MM.1S (cell line): ENCODE results near the gene ENPP1.
"Not testable (repeated sequence)": the region's sequence is repeated elsewhere in the genome, so short reads cannot be mapped to it uniquely, and the experiment has no call there.

ENCODE experiments used
- DNase-seq: peaks from one replicate; pipeline ENCODE4 v3.0.0-alpha.2; 2015
- H2AFZ ChIP-seq: fragments of 300-600 bp; sonication (generic); 2 replicates; pipeline ENCODE4 v1.6.0; 2016; ENCODE audit warnings: antibody characterized with exemption, low read length
- H3F3A ChIP-seq: fragments of 300-600 bp; sonication (generic); 2 replicates; pipeline ENCODE4 v1.6.1; 2016; ENCODE audit warnings: mild to moderate bottlenecking, antibody characterized with exemption, low read length, moderate library complexity, mixed read lengths; ENCODE audit not compliant: insufficient read depth
- H3K27ac ChIP-seq: fragments of 300-600 bp; sonication (generic); 2 replicates; pipeline ENCODE4 v1.5.1; 2016; ENCODE audit warnings: mild to moderate bottlenecking, low read length
- H3K27me3 ChIP-seq: fragments of 300-600 bp; sonication (generic); replicated peaks from 2 replicates; pipeline ENCODE4 v1.6.0; 2016; ENCODE audit warnings: low read length; ENCODE audit not compliant: insufficient read depth
- H3K36me3 ChIP-seq: fragments of 300-600 bp; sonication (generic); replicated peaks from 2 replicates; pipeline ENCODE4 v1.6.1; 2016; ENCODE audit warnings: mild to moderate bottlenecking, low read length, mixed read lengths; ENCODE audit not compliant: insufficient read depth
- H3K4me1 ChIP-seq: fragments of 300-600 bp; sonication (generic); 2 replicates; pipeline ENCODE4 v1.6.1; 2016; ENCODE audit warnings: low read length, mixed read lengths
- H3K4me2 ChIP-seq: fragments of 300-600 bp; sonication (generic); 2 replicates; pipeline ENCODE4 v1.6.0; 2016; ENCODE audit warnings: low read depth, low read length
- H3K4me3 ChIP-seq: fragments of 300-600 bp; sonication (generic); 2 replicates; pipeline ENCODE4 v1.5.1; 2016; ENCODE audit warnings: low read length, mixed read lengths
- H3K79me2 ChIP-seq: fragments of 300-600 bp; sonication (generic); 2 replicates; pipeline ENCODE4 v1.6.1; 2016; ENCODE audit warnings: mixed run types, low read length, mixed read lengths
- H3K9ac ChIP-seq: fragments of 300-600 bp; sonication (generic); 2 replicates; pipeline ENCODE4 v1.6.1; 2016; ENCODE audit warnings: low read length, mixed read lengths
- H3K9me2 ChIP-seq: fragments of 300-600 bp; sonication (generic); replicated peaks from 2 replicates; pipeline ENCODE4 v1.6.1; 2016; ENCODE audit warnings: mild to moderate bottlenecking, low read length, mixed read lengths; ENCODE audit not compliant: insufficient read depth
- H3K9me3 ChIP-seq: fragments of 300-600 bp; sonication (generic); replicated peaks from 2 replicates; pipeline ENCODE4 v1.6.1; 2016; ENCODE audit warnings: mild to moderate bottlenecking, low read length, mixed read lengths; ENCODE audit not compliant: insufficient read depth
- H4K20me1 ChIP-seq: fragments of 300-600 bp; sonication (generic); 2 replicates; pipeline ENCODE4 v1.6.1; 2016; ENCODE audit warnings: mild to moderate bottlenecking, low read length, moderate library complexity, mixed read lengths; ENCODE audit not compliant: insufficient read depth
- EZH2 ChIP-seq: fragments of 300-600 bp; sonication (generic); optimal IDR thresholded peaks from 2 replicates; pipeline ENCODE3; 2017; ENCODE audit warnings: low read depth, mild to moderate bottlenecking, antibody characterized with exemption, low read length, mixed read lengths
- EZH2phosphoT487 ChIP-seq: fragments of 300-600 bp; sonication (generic); IDR thresholded peaks from 2 replicates; pipeline ENCODE4 v1.6.1; 2018; ENCODE audit warnings: antibody characterized with exemption, low read length
- TF ChIP-seq, protein P1 (sequence below): fragments of 300-600 bp; sonication (generic); IDR thresholded peaks from 2 replicates; pipeline ENCODE4 v1.5.1; 2016; ENCODE audit warnings: antibody characterized with exemption, low read length, mixed read lengths

The ENPP1 gene

DNA sequence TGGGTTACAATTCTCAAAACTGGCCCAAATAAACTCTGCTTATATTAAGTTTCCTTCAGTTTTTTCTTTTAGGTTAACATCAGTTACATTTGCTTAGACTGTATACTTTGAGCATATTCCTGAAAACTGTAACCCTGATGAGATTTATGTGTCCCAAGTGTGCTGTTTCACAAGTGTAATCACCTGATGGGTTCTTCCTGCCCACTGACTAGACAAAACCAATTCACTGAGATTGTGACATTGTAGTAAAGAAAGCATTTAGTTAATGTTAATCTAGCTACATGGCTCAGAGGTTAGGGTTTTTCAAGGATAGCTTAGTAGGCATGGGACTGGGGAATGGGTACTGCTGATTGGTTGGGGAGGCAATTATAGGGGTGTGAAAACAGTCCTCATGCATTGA, 89.8 kb downstream of the ENPP1 start:
- Histone ChIP-seq H3K27me3 (no peaks in the 10 kb centered on the region), H3K36me3 (no peaks in the 10 kb centered on the region), H3K27ac (no peak overlapping the region), H3K9me2 (no peaks in the 10 kb centered on the region), H3K79me2 (no peaks in the 10 kb centered on the region), H2AFZ (no peak overlapping the region), H3F3A (peaks cover 23% of the 10 kb centered on the region), H3K9me3 (no peaks in the 10 kb centered on the region), H3K9ac (no peak overlapping the region), H3K4me3 (no peak overlapping the region), H3K4me2 (no peak overlapping the region), H3K4me1 (peaks cover 23% of the 10 kb centered on the region), H4K20me1 (no peaks in the 10 kb centered on the region)
- TF ChIP-seq, protein P1, sequence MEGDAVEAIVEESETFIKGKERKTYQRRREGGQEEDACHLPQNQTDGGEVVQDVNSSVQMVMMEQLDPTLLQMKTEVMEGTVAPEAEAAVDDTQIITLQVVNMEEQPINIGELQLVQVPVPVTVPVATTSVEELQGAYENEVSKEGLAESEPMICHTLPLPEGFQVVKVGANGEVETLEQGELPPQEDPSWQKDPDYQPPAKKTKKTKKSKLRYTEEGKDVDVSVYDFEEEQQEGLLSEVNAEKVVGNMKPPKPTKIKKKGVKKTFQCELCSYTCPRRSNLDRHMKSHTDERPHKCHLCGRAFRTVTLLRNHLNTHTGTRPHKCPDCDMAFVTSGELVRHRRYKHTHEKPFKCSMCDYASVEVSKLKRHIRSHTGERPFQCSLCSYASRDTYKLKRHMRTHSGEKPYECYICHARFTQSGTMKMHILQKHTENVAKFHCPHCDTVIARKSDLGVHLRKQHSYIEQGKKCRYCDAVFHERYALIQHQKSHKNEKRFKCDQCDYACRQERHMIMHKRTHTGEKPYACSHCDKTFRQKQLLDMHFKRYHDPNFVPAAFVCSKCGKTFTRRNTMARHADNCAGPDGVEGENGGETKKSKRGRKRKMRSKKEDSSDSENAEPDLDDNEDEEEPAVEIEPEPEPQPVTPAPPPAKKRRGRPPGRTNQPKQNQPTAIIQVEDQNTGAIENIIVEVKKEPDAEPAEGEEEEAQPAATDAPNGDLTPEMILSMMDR, result no peak
- TF ChIP-seq EZH2phosphoT487, result no peak
- TF ChIP-seq EZH2, result no peak
- no peak for DNase-seq

- Histone ChIP-seq H3K36me3 (no peaks in the 10 kb centered on the region), H3K4me3 (no peak overlapping the region)
- no peak for DNase-seq
Observed at GRCh38 chr6:131898718-131899117, 90.9 kb downstream of the ENPP1 start.

DNA sequence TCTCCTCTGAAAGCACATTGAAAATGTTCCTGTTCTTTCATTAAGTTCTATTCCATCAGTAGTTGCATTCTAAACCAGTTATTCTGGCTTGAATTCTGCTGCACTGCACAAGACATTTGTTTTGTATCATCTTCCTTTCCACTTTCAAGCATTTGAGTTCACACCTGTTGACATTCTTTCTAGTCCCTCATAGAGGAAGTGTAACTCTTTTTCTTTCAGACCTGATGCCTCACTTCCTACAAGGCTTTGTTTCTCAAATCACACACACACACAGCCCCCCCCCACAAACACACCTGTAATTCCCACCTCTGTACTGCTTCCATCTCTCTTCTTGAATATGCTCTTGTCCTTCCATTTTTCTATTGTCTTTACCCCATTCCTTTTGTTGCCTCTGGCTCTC, 92.4 kb downstream of the ENPP1 start:
- H4K20me1 ChIP-seq, result no peaks in the 10 kb centered on the region
- H3K9ac ChIP-seq, result no peak overlapping the region
- peaks cover 14% of the 10 kb centered on the region for H3K4me1 ChIP-seq
- H3K79me2 ChIP-seq, result no peaks in the 10 kb centered on the region
- TF ChIP-seq, protein P1, result no peak
- TF ChIP-seq EZH2 (no peak), EZH2phosphoT487 (no peak)
- H3K36me3 ChIP-seq, result no peaks in the 10 kb centered on the region
- H3K4me3 ChIP-seq, result no peak overlapping the region
- no peak overlapping the region for H2AFZ ChIP-seq
- H3K27me3 ChIP-seq, result no peaks in the 10 kb centered on the region
- H3F3A ChIP-seq, result peaks cover 15% of the 10 kb centered on the region; the same call in 1 of the 2 replicates
- DNase-seq, result peak; percentile 68
- no peak overlapping the region for H3K27ac ChIP-seq
- no peak overlapping the region for H3K4me2 ChIP-seq
- no peaks in the 10 kb centered on the region for H3K9me2 ChIP-seq
- no peaks in the 10 kb centered on the region for H3K9me3 ChIP-seq

More at GRCh38 chr6:131898718-131899117, 90.9 kb downstream of the ENPP1 start:
- H4K20me1 ChIP-seq, result no peaks in the 10 kb centered on the region
- no peak overlapping the region for H3K4me2 ChIP-seq
- no peak overlapping the region for H2AFZ ChIP-seq
- H3K4me1 ChIP-seq, result peaks cover 23% of the 10 kb centered on the region
- no peaks in the 10 kb centered on the region for H3K9me3 ChIP-seq
- H3K9ac ChIP-seq, result no peak overlapping the region
- H3K9me2 ChIP-seq, result no peaks in the 10 kb centered on the region
- no peak for TF ChIP-seq EZH2phosphoT487
- no peak for TF ChIP-seq EZH2
- TF ChIP-seq, protein P1, result no peak
- no peaks in the 10 kb centered on the region for H3K27me3 ChIP-seq
- no peaks in the 10 kb centered on the region for H3K79me2 ChIP-seq
- H3K27ac ChIP-seq, result no peak overlapping the region
- H3F3A ChIP-seq, result peaks cover 23% of the 10 kb centered on the region

GRCh38 chr6:131901326-131901873, 93.6 kb downstream of the ENPP1 start:
- H3K4me1 ChIP-seq, result peaks cover 11% of the 10 kb centered on the region
- H3K36me3 ChIP-seq, H3K9me2 ChIP-seq, H3K9ac ChIP-seq, H3K4me2 ChIP-seq, H3K9me3 ChIP-seq, H2AFZ ChIP-seq, H3K4me3 ChIP-seq, H4K20me1 ChIP-seq, H3K27me3 ChIP-seq, DNase-seq, H3K79me2 ChIP-seq, H3K27ac ChIP-seq: not testable (repeated sequence)
- peaks cover 12% of the 10 kb centered on the region; the same call in 1 of the 2 replicates for H3F3A ChIP-seq

GRCh38 chr6:131903734-131904133, 95.9 kb downstream of the ENPP1 start:
- H3F3A ChIP-seq, result peaks cover 12% of the 10 kb centered on the region; the same call in 1 of the 2 replicates
- not testable (repeated sequence) for H3K4me3 ChIP-seq, DNase-seq, H3K79me2 ChIP-seq, H3K9me2 ChIP-seq, H4K20me1 ChIP-seq, H3K27ac ChIP-seq, H3K4me2 ChIP-seq, H3K27me3 ChIP-seq, H2AFZ ChIP-seq, H3K9ac ChIP-seq, H3K9me3 ChIP-seq, H3K36me3 ChIP-seq
- peaks cover 11% of the 10 kb centered on the region for H3K4me1 ChIP-seq

- not testable (repeated sequence) for H3K4me3 ChIP-seq
Observed at GRCh38 chr6:131908787-131909186, 101.0 kb downstream of the ENPP1 start.

More at GRCh38 chr6:131908787-131909186, 101.0 kb downstream of the ENPP1 start:
- not testable (repeated sequence) for H3F3A ChIP-seq, H3K9me3 ChIP-seq, H3K27me3 ChIP-seq, H3K9me2 ChIP-seq, H3K4me1 ChIP-seq, H3K36me3 ChIP-seq, H3K27ac ChIP-seq, H4K20me1 ChIP-seq, H3K4me2 ChIP-seq, H3K79me2 ChIP-seq, H3K9ac ChIP-seq, DNase-seq, H2AFZ ChIP-seq
